OCI-LY7 (cell line): ENCODE data around the gene UBE2N.

ENCODE experiments used
- CTCF ChIP-seq: fragments of 200-600 bp; sonication (generic); conservative IDR thresholded peaks from 2 replicates; pipeline ENCODE4 v1.5.1; 2014; ENCODE audit warnings: mild to moderate bottlenecking, antibody characterized with exemption, low read length, moderate library complexity, mixed read lengths
- EZH2phosphoT487 ChIP-seq: fragments of 200-600 bp; sonication (generic); IDR thresholded peaks from 2 replicates; pipeline ENCODE4 v1.6.1; 2018; ENCODE audit warnings: low read depth, borderline replicate concordance, mild to moderate bottlenecking, mixed run types, antibody characterized with exemption, low read length, moderate library complexity, mixed read lengths

GRCh38 chr12:93459097-93459496 is 17.4 kb upstream of the UBE2N start:
- TF ChIP-seq CTCF (no peak), EZH2phosphoT487 (no peak)
